WI38 (cell line): Measurements from ENCODE around the gene IL1RN.

Source experiments
- H3K4me3 ChIP-seq: 2 replicates; pipeline ENCODE4 v1.5.1; 2011; ENCODE audit warnings: low read depth, mild to moderate bottlenecking, control low read depth, low read length
- TF ChIP-seq, protein P1 (sequence below): IDR thresholded peaks from 2 replicates; pipeline ENCODE4 v1.5.1; 2012; ENCODE audit warnings: low read depth, mild to moderate bottlenecking, control low read depth, low read length

The IL1RN gene

DNA sequence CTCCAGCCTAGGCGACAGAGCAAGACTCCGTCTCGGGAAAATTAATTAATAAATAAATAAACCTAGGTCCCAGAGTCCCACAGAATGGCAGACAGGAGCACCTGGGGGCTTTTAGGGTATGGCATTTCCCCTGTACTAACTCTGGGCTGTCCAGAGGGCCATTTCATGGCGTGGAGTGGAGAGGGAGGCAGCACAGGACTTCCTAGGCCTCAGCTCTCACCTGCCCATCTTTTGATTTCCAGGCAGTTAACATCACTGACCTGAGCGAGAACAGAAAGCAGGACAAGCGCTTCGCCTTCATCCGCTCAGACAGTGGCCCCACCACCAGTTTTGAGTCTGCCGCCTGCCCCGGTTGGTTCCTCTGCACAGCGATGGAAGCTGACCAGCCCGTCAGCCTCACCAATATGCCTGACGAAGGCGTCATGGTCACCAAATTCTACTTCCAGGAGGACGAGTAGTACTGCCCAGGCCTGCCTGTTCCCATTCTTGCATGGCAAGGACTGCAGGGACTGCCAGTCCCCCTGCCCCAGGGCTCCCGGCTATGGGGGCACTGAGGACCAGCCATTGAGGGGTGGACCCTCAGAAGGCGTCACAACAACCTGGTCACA lies 5.1 kb downstream of the IL1RN start:
- no peak overlapping the region for H3K4me3 ChIP-seq
- TF ChIP-seq, protein P1, sequence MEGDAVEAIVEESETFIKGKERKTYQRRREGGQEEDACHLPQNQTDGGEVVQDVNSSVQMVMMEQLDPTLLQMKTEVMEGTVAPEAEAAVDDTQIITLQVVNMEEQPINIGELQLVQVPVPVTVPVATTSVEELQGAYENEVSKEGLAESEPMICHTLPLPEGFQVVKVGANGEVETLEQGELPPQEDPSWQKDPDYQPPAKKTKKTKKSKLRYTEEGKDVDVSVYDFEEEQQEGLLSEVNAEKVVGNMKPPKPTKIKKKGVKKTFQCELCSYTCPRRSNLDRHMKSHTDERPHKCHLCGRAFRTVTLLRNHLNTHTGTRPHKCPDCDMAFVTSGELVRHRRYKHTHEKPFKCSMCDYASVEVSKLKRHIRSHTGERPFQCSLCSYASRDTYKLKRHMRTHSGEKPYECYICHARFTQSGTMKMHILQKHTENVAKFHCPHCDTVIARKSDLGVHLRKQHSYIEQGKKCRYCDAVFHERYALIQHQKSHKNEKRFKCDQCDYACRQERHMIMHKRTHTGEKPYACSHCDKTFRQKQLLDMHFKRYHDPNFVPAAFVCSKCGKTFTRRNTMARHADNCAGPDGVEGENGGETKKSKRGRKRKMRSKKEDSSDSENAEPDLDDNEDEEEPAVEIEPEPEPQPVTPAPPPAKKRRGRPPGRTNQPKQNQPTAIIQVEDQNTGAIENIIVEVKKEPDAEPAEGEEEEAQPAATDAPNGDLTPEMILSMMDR: no peak

DNA sequence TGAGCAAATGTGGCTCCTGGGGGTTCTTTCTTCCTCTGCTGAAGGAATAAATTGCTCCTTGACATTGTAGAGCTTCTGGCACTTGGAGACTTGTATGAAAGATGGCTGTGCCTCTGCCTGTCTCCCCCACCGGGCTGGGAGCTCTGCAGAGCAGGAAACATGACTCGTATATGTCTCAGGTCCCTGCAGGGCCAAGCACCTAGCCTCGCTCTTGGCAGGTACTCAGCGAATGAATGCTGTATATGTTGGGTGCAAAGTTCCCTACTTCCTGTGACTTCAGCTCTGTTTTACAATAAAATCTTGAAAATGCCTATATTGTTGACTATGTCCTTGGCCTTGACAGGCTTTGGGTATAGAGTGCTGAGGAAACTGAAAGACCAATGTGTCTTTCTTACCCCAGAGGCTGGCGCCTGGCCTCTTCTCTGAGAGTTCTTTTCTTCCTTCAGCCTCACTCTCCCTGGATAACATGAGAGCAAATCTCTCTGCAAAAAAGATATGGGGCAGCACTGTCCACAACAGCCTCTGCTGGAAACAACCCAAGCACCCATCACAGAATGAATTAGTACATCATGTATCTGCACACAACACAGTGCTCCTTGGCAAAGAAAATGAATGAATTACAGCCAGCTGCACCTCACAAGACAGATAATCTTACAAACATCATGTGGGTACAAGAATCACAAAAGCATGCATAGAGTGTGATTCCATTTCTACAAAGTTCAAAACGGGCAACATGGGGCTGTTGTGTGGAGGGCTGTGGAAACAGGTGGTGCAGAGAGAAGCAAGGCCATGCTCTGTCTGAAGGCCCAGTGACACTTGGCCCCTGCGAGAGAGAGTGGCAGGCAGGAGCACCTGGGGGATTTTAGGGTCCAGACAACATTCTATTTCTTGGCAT lies 6.6 kb downstream of the IL1RN start:
- no peak overlapping the region for H3K4me3 ChIP-seq
- TF ChIP-seq, protein P1: no peak

DNA sequence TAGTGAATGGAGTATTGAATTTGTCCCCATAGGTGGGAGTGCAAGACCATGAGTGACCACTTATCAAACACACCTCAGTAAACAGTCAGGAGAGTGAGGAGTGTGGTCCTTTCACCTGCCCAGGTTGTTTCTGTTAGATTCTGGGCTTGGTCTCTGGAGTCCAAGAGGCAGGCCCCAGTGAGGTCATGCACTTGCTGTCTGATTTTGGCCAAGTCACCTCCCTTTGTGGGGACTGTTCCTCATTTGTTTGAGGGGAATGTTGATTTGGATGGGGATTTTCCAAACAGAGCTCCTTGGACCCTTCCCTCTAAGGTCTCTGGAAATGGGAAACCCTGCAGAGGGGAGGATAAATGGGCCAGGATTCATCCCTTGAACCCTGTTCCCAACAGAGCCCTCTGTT lies 7.3 kb downstream of the IL1RN start:
- H3K4me3 ChIP-seq: no peak overlapping the region
- TF ChIP-seq, protein P1: no peak

DNA sequence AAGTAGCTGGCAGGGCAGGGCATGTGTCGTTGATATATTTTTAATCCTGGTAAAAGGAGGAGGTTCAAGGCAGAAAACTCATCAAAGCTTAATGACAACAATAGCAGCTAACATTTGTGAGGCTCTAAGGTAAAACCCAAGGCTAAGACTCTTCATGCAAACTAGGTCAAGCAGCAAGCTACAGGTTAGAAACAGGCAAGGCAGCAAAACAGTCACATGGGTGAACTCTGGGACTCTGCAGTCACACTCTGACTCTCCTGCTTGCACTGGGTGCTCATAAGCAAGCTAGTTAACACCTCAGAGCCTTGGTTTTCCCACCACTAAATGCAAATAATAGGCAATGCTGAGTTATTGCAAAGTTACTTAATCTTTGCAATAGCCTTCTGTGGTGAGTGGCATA lies 7.9 kb downstream of the IL1RN start:
- H3K4me3 ChIP-seq: no peak overlapping the region
- TF ChIP-seq, protein P1: no peak

DNA sequence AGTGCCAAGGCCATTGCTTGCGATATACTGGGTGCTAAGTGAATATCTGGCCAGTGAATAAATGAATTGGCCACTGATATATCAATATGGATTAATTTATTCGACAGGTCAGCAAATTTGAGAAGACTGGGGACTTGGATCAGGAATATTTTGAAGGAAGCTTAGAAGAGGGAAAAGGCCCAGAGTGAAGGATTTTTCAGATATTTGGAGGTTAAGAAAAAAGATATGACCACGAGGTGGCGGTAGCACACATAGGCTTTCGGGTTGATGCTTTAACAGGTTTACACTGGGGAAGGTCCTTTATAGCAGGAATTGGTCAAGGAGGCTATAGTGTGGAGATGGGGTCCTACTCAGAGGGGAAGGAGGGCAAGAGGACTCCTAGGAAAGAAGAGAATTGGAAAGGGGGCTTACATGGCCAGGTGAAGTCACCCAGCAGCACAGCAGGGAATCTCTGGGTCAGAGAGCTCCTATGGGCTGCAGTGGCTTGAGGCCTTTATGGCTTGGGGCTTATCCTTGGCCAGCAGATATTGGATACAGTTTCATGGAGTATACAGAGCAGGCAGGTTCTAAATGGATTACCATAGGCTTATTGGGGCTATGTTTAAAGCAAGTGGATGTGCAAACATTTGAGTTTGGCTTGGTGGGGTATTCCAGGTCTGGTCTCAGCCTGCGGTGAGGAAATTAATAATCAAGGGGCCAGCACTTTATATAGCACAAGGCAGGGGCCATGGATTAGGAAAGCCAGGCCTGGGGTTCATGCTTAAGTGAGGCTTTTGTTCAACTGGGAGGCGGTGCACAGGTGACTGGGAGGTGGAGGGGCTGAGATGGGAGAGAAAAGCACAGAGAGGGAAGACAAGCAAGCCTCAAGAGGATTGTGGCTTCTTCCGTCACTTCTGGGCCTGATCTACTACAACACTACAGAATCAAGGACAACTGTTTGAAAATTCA lies 9.7 kb downstream of the IL1RN start:
- H3K4me3 ChIP-seq: no peak overlapping the region
- TF ChIP-seq, protein P1: peak; percentile 46

DNA sequence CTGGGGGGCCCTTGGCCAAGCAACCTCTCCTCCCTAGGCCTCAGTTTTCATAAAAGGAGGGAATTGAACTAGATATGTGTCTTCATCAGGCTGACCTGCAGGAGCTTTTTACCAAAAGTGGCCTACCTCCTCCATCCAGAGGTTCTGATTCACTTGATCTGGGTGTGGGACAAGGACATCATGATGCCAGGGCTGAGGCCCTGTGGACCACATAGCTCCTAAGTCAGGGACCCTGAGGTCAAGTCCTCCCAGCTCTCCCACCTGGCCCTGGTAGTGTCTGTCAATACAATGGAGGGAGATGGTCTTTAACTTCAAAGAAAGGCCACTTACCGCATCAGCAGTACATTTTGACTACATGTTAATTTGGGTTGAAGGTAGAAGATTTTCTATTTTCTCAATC lies 10.4 kb downstream of the IL1RN start:
- TF ChIP-seq, protein P1: no peak

More for the DNA sequence above, 10.4 kb downstream of the IL1RN start:
- no peak overlapping the region for H3K4me3 ChIP-seq
